ENCODE measurements around the gene PAWR.

- TF ChIP-seq CTCF (conservative IDR thresholded peaks at IDR 0.05) = no peak
- TF ChIP-seq ZFX (IDR thresholded peaks at IDR 0.05) = no peak
Observed at GRCh38 chr12:79561401-79562132, 129.2 kb downstream of the PAWR start.

Data from C4-2B (cell line).